Activated CD8-positive, alpha-beta memory T cell treated with anti-CD3 and anti-CD28 coated beads, Interleukin-2, amount 50 U/mL, for 4 hours (primary cell): Measurements from ENCODE around the gene HGFAC.

ENCODE experiments used
- DNase-seq: peaks from one replicate; pipeline ENCODE4 v3.0.0-alpha.2; 2020

The HGFAC gene

GRCh38 chr4:3492741-3493719 is 51.3 kb downstream of the HGFAC start:
- no peak for DNase-seq

DNA sequence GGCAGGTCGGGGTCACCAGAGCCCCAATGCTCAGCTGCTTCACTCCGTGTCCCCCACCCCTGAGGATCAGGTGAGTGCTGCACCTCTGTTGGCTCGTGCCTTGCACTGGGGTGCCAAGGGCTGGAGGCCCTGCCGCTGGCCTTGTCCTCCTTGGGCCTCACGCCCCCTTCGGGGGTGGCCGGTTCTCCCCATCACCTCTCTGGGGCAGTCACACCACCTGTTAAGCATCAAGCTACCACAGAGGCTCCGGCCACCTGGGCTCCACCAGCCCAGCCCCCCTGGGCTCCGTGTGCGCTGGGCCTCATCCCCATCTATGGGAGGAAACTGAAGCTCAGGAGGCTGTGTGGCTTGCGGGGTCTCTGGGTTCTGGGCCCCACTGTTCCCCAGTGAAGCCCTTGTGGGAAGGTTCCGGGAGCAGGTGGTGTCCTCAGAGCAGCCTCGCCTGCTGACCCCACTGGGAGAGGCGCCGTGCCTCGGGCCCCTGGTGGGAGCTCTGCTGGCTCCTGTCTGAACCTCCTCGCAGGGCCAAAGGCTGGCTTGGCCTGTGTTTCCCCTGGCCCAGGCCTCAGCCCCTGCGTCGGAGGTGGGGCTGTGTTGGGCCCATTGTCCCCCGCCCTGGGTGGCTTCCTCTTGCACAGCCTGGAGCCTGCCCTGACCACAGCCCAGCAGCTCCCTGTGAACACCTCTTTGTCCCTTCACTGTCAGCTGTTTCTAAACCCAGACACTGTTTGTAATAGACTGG is 52.1 kb downstream of the HGFAC start:
- DNase-seq = no peak

DNA sequence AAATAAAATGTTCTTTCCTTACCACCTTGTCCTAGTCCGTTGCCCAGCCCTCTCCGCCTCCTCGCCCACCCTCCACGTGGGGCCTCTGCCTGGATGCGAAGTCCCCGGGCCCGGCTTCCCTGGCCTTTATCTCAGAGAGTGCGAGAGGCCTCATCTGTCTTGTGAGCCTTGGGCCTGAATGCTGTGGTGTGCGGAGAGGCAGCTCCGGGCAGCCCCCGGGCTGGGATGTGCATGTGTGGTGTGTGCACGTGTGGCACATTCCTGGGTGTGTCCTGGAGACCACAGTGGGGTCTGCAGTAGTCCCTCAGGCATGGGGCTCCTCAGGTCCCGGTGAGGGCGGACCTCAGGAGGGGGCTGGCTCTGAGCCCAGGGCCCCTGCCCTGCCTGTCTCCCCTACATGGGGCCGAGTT is 52.7 kb downstream of the HGFAC start:
- DNase-seq = no peak

DNA sequence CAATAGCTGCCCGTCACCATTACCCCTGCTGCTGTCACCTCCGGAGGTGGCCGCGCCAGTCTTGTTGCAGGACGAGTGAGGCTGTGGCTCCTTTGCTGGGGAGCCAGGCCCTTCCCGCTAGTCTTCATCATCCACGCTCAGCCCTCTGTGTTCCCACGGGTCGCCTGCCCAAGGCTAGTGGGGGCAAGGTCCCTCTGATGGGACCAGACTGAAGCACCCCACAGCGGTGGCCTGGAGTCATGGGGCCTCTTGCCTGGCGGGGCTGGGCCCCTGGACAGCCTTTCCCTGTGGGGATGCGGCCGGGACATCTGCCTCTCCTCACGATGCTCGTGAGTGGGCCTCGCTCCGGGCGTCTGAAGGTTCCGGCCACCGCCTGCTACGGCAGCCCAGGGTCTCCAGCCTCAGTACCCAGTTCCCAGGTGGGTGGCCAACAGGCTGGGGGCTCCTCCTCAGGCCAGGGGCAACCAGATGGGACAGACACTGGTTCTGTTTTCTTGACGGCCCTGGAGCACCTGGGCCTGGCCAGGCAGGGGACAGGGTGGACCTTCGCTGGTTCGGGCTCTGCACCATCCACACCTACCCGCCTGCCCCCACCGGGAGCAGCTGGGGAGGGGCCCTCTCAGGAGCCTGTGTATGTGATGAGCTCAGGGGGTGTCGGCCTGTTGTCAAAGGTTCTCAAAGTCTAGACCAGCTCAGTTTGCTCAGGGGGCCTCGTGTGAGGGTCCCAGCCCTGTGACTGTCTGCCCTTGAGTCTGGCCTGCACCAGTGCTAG is 53.6 kb downstream of the HGFAC start:
- DNase-seq = no peak

- DNase-seq = no peak
These were observed 54.3 kb downstream of the HGFAC start for GRCh38 chr4:3496021-3496420.

GRCh38 chr4:3497095-3497494 is 55.3 kb downstream of the HGFAC start:
- no peak for DNase-seq

DNA sequence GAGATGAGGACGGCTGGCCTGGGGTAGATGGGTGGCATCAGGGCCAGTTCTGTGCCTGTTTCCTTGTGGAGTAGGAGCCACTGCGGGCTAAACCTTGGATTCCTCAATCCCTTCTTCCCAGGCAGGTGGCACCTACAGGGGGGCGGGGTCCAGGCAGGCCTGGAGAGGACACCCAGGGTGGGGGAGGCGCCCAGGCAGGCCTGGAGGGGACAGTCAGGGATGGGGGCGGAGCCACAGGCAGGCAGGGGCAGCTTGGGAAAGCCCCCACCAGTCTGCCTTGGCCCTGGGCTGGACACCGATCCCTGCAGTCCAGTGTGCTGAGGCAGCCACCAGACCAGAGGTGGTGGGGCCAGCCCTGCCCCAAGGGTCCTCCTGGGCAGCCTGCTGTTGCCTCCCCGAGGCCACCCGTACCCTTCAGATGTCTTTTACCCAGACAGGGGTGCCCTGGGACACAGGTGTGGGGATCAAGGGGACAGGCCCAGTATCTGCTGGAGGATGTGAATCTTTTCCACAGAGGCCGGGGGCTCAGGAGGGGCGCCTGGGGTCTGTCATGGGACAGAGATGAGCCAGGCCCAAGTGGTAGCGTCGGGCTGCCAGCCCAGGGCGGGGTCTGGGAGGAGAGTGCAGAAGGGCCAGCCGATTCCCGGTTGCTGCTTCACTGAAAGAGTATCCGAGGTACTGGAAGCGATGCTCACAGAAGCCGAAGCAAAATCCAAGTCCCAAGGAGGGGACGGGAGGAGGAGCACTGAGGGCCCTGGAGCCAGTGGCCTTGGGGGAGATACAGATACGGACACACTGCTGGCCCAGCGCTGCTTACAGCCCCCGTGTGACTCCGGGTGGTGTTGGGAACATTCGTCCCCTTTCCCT is 56.0 kb downstream of the HGFAC start:
- DNase-seq = no peak

DNA sequence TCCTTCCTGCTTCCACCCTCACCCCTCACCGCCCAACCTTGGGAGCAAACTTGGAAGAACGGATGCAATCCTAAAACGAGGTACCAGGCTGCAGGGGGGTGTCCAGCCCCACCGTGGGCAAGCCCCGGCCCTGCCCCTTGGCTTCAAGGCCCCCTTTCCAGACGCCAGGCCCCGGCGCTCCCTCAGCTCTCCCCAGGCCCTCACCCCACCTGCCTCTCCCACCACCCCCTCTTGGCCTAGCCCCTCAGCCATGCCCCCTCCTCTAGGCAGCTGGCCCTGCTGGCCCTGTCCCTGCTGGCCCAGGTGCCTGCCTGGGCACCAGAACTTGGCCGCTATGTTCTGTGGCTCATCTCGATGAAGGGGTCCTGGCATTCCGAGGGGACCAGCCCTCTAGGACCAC is 56.6 kb downstream of the HGFAC start:
- no peak for DNase-seq
